Hepatocyte (in vitro differentiated cells): ENCODE results near the gene TARBP2. TPM values are rescaled to one million over a fixed set of nuclear protein-coding genes. Genes with fewer than 3 reads are reported as not detected.

ENCODE experiments used
- DNase-seq: peaks from one replicate; pipeline ENCODE4 v3.0.0-alpha.2; 2016; ENCODE audit warnings: low spot score
- H2AFZ ChIP-seq: fragments of 200-600 bp; sonication (generic); 2 replicates; pipeline ENCODE4 v1.6.0; 2016; ENCODE audit warnings: antibody characterized with exemption, mild to moderate bottlenecking
- H3K27ac ChIP-seq: fragments of 200-600 bp; sonication (generic); 2 replicates; pipeline ENCODE4 v1.5.1; 2016; ENCODE audit warnings: mild to moderate bottlenecking
- H3K27me3 ChIP-seq: fragments of 200-600 bp; sonication (generic); 2 replicates; pipeline ENCODE4 v1.6.1; 2016
- H3K36me3 ChIP-seq: fragments of 200-600 bp; sonication (generic); replicated peaks from 2 replicates; pipeline ENCODE4 v1.5.1; 2016; ENCODE audit warnings: low read depth; ENCODE audit not compliant: insufficient read depth
- H3K4me1 ChIP-seq: fragments of 200-600 bp; sonication (generic); 2 replicates; pipeline ENCODE4 v1.5.1; 2016; ENCODE audit warnings: mild to moderate bottlenecking, moderate library complexity; ENCODE audit not compliant: insufficient read depth
- H3K4me2 ChIP-seq: fragments of 200-600 bp; sonication (generic); 2 replicates; pipeline ENCODE4 v1.6.0; 2016
- H3K4me3 ChIP-seq: fragments of 200-600 bp; sonication (generic); 2 replicates; pipeline ENCODE4 v1.5.1; 2016; ENCODE audit warnings: mild to moderate bottlenecking
- H3K79me2 ChIP-seq: fragments of 200-600 bp; sonication (generic); 2 replicates; pipeline ENCODE4 v1.6.0; 2017; ENCODE audit warnings: mild to moderate bottlenecking
- H3K9me2 ChIP-seq: fragments of 200-600 bp; sonication (generic); replicated peaks from 2 replicates; pipeline ENCODE4 v1.6.0; 2017; ENCODE audit warnings: mild to moderate bottlenecking; ENCODE audit not compliant: insufficient read depth
- H3K9me3 ChIP-seq: fragments of 200-600 bp; sonication (generic); 2 replicates; pipeline ENCODE4 v1.5.1; 2016; ENCODE audit warnings: low read depth, mild to moderate bottlenecking
- H4K20me1 ChIP-seq: fragments of 200-600 bp; sonication (generic); 2 replicates; pipeline ENCODE4 v1.6.0; 2016; ENCODE audit warnings: mild to moderate bottlenecking; ENCODE audit not compliant: insufficient read depth, poor library complexity, severe bottlenecking
- EZH2 ChIP-seq: fragments of 200-600 bp; sonication (generic); IDR thresholded peaks from 2 replicates; pipeline ENCODE4 v1.6.1; 2016; ENCODE audit warnings: antibody characterized with exemption, mild to moderate bottlenecking, borderline replicate concordance
- EZH2phosphoT487 ChIP-seq: fragments of 200-600 bp; sonication (generic); IDR thresholded peaks from one replicate; pipeline ENCODE4 v1.6.1; 2018; ENCODE audit warnings: antibody characterized with exemption, mild to moderate bottlenecking, low read depth, moderate library complexity; ENCODE audit not compliant: unreplicated experiment, severe bottlenecking
- WGBS: methylation state at CpG from one replicate; pipeline ENCODE4 v1.1.6; 2016; ENCODE audit warnings: low lambda C conversion rate; ENCODE audit errors: missing lambda C conversion rate; 5-methylcytosine and 5-hydroxymethylcytosine counted together
- polyA plus RNA-seq: library from polyadenylated mRNA; unstranded; fragments of >200 nt; fragmentation: Nextera tagmentation; extraction: Ambion mirVana; gene quantifications from 2 replicates; pipeline ENCODE4 v1.2.1, GENCODE V29; 2016
- total RNA-seq: library from RNA; depleted of rRNA; stranded (reverse); fragments of >200 nt; gene quantifications from 2 replicates; pipeline ENCODE4 v1.2.3, GENCODE V29; 2014
- TF ChIP-seq, protein P1 (sequence below): fragments of 200-600 bp; sonication (generic); IDR thresholded peaks from 2 replicates; pipeline ENCODE4 v1.5.1; 2016; ENCODE audit warnings: antibody characterized with exemption, mild to moderate bottlenecking; ENCODE audit not compliant: poor library complexity

Gene TARBP2, protein sequence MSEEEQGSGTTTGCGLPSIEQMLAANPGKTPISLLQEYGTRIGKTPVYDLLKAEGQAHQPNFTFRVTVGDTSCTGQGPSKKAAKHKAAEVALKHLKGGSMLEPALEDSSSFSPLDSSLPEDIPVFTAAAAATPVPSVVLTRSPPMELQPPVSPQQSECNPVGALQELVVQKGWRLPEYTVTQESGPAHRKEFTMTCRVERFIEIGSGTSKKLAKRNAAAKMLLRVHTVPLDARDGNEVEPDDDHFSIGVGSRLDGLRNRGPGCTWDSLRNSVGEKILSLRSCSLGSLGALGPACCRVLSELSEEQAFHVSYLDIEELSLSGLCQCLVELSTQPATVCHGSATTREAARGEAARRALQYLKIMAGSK
- 39.1 and 54.6 TPM in 2 replicates for total RNA-seq
- 81.1 and 88.6 TPM in 2 replicates for polyA plus RNA-seq

DNA sequence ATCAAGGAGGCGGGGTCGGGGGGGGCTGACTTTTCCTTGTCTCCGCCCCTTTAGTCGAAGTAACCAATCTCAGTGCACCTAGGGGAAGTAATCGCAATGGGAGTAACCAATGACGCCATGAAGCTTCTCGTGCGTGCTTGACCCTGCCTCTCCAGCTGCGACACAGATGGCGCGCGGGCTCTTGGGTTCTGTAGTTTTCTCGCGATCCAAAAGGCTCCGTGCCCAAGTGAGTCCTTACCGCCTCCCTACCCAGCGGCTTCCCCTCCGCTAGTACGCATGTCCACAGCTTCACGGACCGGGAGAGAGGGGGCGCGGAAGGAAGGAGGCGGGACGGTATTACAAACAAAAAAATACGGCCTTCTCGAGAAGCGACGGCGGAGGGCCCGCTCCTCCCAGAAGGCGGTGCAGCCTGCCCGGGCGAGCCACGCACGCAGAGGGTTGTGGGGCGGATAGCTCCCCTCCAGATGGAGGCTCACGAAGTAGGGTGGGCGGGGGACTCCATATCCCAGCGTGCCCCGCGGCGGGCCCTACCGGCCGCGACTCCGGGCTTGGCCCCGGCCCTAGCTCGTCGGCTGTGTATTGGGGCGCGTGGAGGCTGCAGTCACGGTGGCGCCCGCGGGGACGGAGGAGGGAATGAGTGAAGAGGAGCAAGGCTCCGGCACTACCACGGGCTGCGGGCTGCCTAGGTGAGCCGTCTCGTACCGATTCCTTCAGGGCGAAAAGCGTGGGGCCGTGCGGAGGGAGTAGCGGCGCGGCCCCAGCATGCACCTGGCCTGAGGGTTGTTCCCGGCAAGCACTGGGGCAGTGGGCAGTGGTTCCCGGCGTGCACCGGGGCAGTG is at the start of gene TARBP2:
TSS of gene TARBP2 (plus strand) at position 508 of the 839 bp plus-strand sequence. CDS start at position 634, 126 bp downstream.
- no peaks in the 10 kb centered on the region for H3K9me3 ChIP-seq
- no peaks in the 10 kb centered on the region for H3K36me3 ChIP-seq
- H3K4me2 ChIP-seq: peak within 1 kb of the TSS; percentile 96
- H3K4me1 ChIP-seq: peaks cover 26% of the 10 kb centered on the region
- peaks cover 38% of the 10 kb centered on the region for H3K79me2 ChIP-seq
- no peak for TF ChIP-seq EZH2phosphoT487
- TF ChIP-seq EZH2: no peak
- TF ChIP-seq, protein P1, sequence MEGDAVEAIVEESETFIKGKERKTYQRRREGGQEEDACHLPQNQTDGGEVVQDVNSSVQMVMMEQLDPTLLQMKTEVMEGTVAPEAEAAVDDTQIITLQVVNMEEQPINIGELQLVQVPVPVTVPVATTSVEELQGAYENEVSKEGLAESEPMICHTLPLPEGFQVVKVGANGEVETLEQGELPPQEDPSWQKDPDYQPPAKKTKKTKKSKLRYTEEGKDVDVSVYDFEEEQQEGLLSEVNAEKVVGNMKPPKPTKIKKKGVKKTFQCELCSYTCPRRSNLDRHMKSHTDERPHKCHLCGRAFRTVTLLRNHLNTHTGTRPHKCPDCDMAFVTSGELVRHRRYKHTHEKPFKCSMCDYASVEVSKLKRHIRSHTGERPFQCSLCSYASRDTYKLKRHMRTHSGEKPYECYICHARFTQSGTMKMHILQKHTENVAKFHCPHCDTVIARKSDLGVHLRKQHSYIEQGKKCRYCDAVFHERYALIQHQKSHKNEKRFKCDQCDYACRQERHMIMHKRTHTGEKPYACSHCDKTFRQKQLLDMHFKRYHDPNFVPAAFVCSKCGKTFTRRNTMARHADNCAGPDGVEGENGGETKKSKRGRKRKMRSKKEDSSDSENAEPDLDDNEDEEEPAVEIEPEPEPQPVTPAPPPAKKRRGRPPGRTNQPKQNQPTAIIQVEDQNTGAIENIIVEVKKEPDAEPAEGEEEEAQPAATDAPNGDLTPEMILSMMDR: no peak
- peak within 1 kb of the TSS; percentile 34 for H3K4me3 ChIP-seq
- H3K9me2 ChIP-seq: no peaks in the 10 kb centered on the region
- WGBS: 1% methylated on average over 74 of the region's 74 CpGs
- peak; percentile 99 for DNase-seq
- no peaks in the 10 kb centered on the region for H3K27me3 ChIP-seq
- H4K20me1 ChIP-seq: no peaks in the 10 kb centered on the region
- H3K27ac ChIP-seq: peak within 1 kb of the TSS; percentile 98
- H2AFZ ChIP-seq: peak within 1 kb of the TSS; percentile 75

- WGBS: 1% methylated on average over 17 of the region's 32 CpGs
- peak; percentile 99 for DNase-seq
- Histone ChIP-seq H3K36me3 (no peaks in the 10 kb centered on the region), H2AFZ (peak within 1 kb of the TSS; percentile 43), H3K27me3 (no peaks in the 10 kb centered on the region), H3K9me3 (no peaks in the 10 kb centered on the region), H3K9me2 (no peaks in the 10 kb centered on the region), H3K4me2 (peak within 1 kb of the TSS; percentile 78), H3K27ac (peak within 1 kb of the TSS; percentile 98), H3K4me3 (peak within 1 kb of the TSS; percentile 87), H3K79me2 (peaks cover 48% of the 10 kb centered on the region), H4K20me1 (peaks cover 41% of the 10 kb centered on the region), H3K4me1 (peaks cover 11% of the 10 kb centered on the region)
- TF ChIP-seq, protein P1: peak; percentile 85
- no peak for TF ChIP-seq EZH2
These were observed 49.4 kb upstream of the TARBP2 start, which contains the start of gene PCBP2 for GRCh38 chr12:53451661-53452158. Gene PCBP2 (plus strand): TSS chr12:53452102. CDS start chr12:53454801, 2,699 bp downstream.

DNA sequence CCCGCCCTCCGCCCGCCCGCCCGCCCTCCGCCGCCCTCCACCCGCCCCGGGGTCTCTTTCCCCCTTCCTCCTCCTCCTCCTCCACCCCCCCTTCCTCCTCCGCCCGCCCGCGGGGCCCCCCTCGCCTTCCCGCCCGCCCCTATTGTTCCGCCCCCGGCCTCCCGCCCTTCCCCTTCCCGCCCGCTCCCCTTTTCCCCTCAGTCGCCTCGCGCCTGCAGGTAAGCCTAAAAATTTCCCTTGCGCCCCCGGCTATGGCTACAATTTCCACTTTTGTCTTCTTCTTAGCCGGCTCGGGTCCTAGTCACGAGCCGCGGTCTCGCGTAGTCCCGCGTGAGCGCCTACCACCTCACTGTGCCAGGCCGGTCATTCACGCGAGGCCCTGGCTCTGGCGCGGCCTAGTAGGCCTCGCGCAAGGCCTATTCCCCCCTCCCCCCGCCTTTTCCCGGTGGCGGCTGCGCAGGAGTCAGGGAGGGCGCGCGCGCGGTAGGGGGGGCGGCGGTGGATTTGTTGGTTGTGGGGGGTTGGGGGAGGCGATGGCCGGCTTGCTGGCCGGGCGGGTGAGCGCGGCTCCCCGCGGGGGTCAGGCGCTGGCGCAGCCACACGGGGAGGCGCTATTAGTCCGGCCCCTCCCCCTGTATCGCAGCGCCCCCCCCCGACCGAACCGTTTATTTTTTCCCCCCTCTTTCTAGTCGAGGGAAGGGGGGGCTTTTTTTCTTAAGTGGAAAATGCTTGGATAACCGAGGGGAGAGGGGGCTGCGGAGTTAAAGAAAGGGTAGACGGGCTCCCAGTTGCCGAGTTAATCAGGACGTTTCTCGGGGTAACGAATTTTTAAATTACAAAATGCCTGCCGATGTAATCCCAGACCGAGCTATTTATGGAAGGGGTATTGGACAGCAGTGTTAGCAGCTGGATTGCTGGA is 48.7 kb upstream of the TARBP2 start:
- TF ChIP-seq, protein P1: peak; percentile 53
- no peak for TF ChIP-seq EZH2phosphoT487
- peak overlapping the region; percentile 78 for H3K4me2 ChIP-seq
- H3K27me3 ChIP-seq: no peaks in the 10 kb centered on the region
- DNase-seq: peak; percentile 93
- peaks cover 51% of the 10 kb centered on the region for H3K79me2 ChIP-seq
- H2AFZ ChIP-seq: no peak overlapping the region
- peak overlapping the region; percentile 87 for H3K4me3 ChIP-seq
- H3K9me2 ChIP-seq: no peaks in the 10 kb centered on the region
- peaks cover 48% of the 10 kb centered on the region for H4K20me1 ChIP-seq
- 2% methylated on average over 27 of the region's 82 CpGs for WGBS
- no peaks in the 10 kb centered on the region for H3K9me3 ChIP-seq
- H3K4me1 ChIP-seq: peaks cover 11% of the 10 kb centered on the region
- H3K27ac ChIP-seq: peak overlapping the region; percentile 98
- H3K36me3 ChIP-seq: no peaks in the 10 kb centered on the region
